GM23338 (cell line): ENCODE results near the gene CD300H. TPM values are rescaled to one million over a fixed set of nuclear protein-coding genes. Genes with fewer than 3 reads are reported as not detected.

Experiments used
- ATAC-seq: fragments of 200-7000 bp; cut with Tn5 transposase; 3 replicates; pipeline ENCODE4 v1.9.1; 2020
- DNase-seq: peaks from one replicate; pipeline ENCODE4 v3.0.0-alpha.2; 2015; ENCODE audit warnings: low spot score
- H2AFZ ChIP-seq: fragments of 200-600 bp; sonication (generic); 2 replicates; pipeline ENCODE4 v1.8.0; 2016; ENCODE audit warnings: antibody characterized with exemption, mild to moderate bottlenecking, moderate library complexity
- H3F3A ChIP-seq: fragments of 200-600 bp; sonication (generic); replicated peaks from 2 replicates; pipeline ENCODE4 v1.8.0; 2017; ENCODE audit warnings: antibody characterized with exemption, mixed run types, low read depth
- H3K27ac ChIP-seq: fragments of 200-600 bp; sonication (generic); 2 replicates; pipeline ENCODE4 v1.6.1; 2016; ENCODE audit warnings: low read depth
- H3K27me3 ChIP-seq: fragments of 200-600 bp; sonication (generic); 2 replicates; pipeline ENCODE4 v1.8.0; 2016; ENCODE audit warnings: mild to moderate bottlenecking, mixed run types, moderate library complexity; ENCODE audit not compliant: insufficient read depth
- H3K36me3 ChIP-seq: fragments of 200-600 bp; sonication (generic); 2 replicates; pipeline ENCODE4 v1.8.0; 2016; ENCODE audit warnings: mild to moderate bottlenecking; ENCODE audit not compliant: insufficient read depth
- H3K4me1 ChIP-seq: fragments of 200-600 bp; sonication (generic); 2 replicates; pipeline ENCODE4 v1.8.0; 2016; ENCODE audit warnings: mild to moderate bottlenecking, moderate library complexity; ENCODE audit not compliant: insufficient read depth
- H3K4me2 ChIP-seq: fragments of 200-600 bp; sonication (generic); 2 replicates; pipeline ENCODE4 v1.7.1; 2017; ENCODE audit warnings: mixed run types
- H3K4me3 ChIP-seq: fragments of 200-600 bp; sonication (generic); 2 replicates; pipeline ENCODE4 v1.6.1; 2016; ENCODE audit warnings: mixed run types
- H3K79me2 ChIP-seq: fragments of 200-600 bp; sonication (generic); replicated peaks from 2 replicates; pipeline ENCODE4 v1.8.0; 2017; ENCODE audit warnings: mild to moderate bottlenecking; ENCODE audit not compliant: insufficient read depth
- H3K9me2 ChIP-seq: fragments of 200-600 bp; sonication (generic); 2 replicates; pipeline ENCODE4 v1.8.0; 2017; ENCODE audit not compliant: insufficient read depth
- H4K20me1 ChIP-seq: fragments of 200-600 bp; sonication (generic); replicated peaks from 2 replicates; pipeline ENCODE4 v1.8.0; 2017; ENCODE audit warnings: mild to moderate bottlenecking; ENCODE audit not compliant: insufficient read depth
- H3K27ac Mint-ChIP-seq: 2 replicates; pipeline ENCODE4 v1.8.0; 2020; ENCODE audit warnings: inconsistent platforms, mild to moderate bottlenecking, moderate library complexity, mixed read lengths
- H3K27me3 Mint-ChIP-seq: 3 replicates; pipeline ENCODE4 v1.8.0; 2022; ENCODE audit warnings: low read depth, mild to moderate bottlenecking, moderate library complexity, mixed read lengths, inconsistent platforms; ENCODE audit not compliant: insufficient read depth, poor library complexity
- H3K36me3 Mint-ChIP-seq: 3 replicates; pipeline ENCODE4 v1.8.0; 2021; ENCODE audit warnings: low read depth, mild to moderate bottlenecking, inconsistent platforms, moderate library complexity, mixed read lengths
- H3K4me1 Mint-ChIP-seq: 3 replicates; pipeline ENCODE4 v1.8.0; 2020; ENCODE audit warnings: mild to moderate bottlenecking, inconsistent platforms, mixed read lengths
- H3K4me3 Mint-ChIP-seq: 3 replicates; pipeline ENCODE4 v1.8.0; 2021; ENCODE audit warnings: moderate library complexity, mild to moderate bottlenecking, inconsistent platforms, mixed read lengths
- H3K9me3 Mint-ChIP-seq: 3 replicates; pipeline ENCODE4 v1.8.0; 2020; ENCODE audit warnings: moderate library complexity, mild to moderate bottlenecking, inconsistent platforms, mixed read lengths
- CREB1 ChIP-seq: fragments of 250-450 bp; sonication (Bioruptor Pico); IDR thresholded peaks from 2 replicates; pipeline ENCODE4 v1.5.0; 2020; ENCODE audit warnings: low read depth, mild to moderate bottlenecking, moderate library complexity
- CTCF ChIP-seq, 2 experiments: fragments of 200-600 bp in 1 of 2; sonication (generic) in 1 of 2; conservative IDR thresholded peaks; 2 replicates each; pipeline versions ENCODE4 v1.5.1 to v1.6.1; 2016 to 2017; ENCODE audit warnings: antibody characterized with exemption in 2 of 2, low read depth in 2 of 2, mild to moderate bottlenecking in 2 of 2, moderate library complexity in 1 of 2
- ETS1 ChIP-seq: IDR thresholded peaks from 2 replicates; pipeline ENCODE4 v1.6.1; 2016; ENCODE audit warnings: antibody characterized with exemption
- EZH2 ChIP-seq: fragments of 200-600 bp; sonication (generic); IDR thresholded peaks from one replicate; pipeline ENCODE4 v1.8.0; 2017; ENCODE audit warnings: antibody characterized with exemption, mild to moderate bottlenecking, low read depth; ENCODE audit not compliant: unreplicated experiment
- EZH2phosphoT487 ChIP-seq: fragments of 200-600 bp; sonication (generic); IDR thresholded peaks from one replicate; pipeline ENCODE4 v1.8.1; 2018; ENCODE audit warnings: antibody characterized with exemption; ENCODE audit not compliant: unreplicated experiment
- NANOG ChIP-seq: IDR thresholded peaks from 2 replicates; pipeline ENCODE4 v1.6.1; 2016; ENCODE audit warnings: antibody characterized with exemption, borderline replicate concordance
- REST ChIP-seq: IDR thresholded peaks from one replicate; pipeline ENCODE4 v1.6.1; 2018; ENCODE audit warnings: antibody characterized with exemption; ENCODE audit not compliant: unreplicated experiment
- STAT1 ChIP-seq: IDR thresholded peaks from one replicate; pipeline ENCODE4 v1.6.1; 2016; ENCODE audit warnings: antibody characterized with exemption; ENCODE audit not compliant: unreplicated experiment
- ZNF114 ChIP-seq: fragments of 250-450 bp; sonication (Bioruptor Pico); IDR thresholded peaks from 2 replicates; pipeline ENCODE4 v1.5.0; 2020; ENCODE audit warnings: mild to moderate bottlenecking, moderate library complexity
- ZNF331 ChIP-seq: fragments of 250-450 bp; sonication (Bioruptor Pico); IDR thresholded peaks from 2 replicates; pipeline ENCODE4 v1.5.0; 2020; ENCODE audit warnings: low read depth, mild to moderate bottlenecking, moderate library complexity
- polyA plus RNA-seq: library from polyadenylated mRNA; unstranded; fragments of >200 nt; fragmentation: Nextera tagmentation; extraction: Ambion mirVana; gene quantifications from 2 replicates; pipeline ENCODE4 v1.2.1, GENCODE V29; 2016
- total RNA-seq: library from RNA; depleted of rRNA; stranded (reverse); fragments of >200 nt; shearing (Covaris generic); gene quantifications from 2 replicates; pipeline ENCODE4 v1.2.3, GENCODE V29; 2014

The CD300H gene
- total and polyA plus RNA-seq, 2 experiments from 2014 or later = not detected

GRCh38 chr17:74523308-74523707 is 44.0 kb downstream of the CD300H start:
- Mint-ChIP-seq H3K27me3 (peaks cover 4% of the 10 kb centered on the region), H3K4me3 (no peak overlapping the region), H3K9me3 (peaks cover 35% of the 10 kb centered on the region), H3K27ac (no peak overlapping the region), H3K4me1 (no peaks in the 10 kb centered on the region), H3K36me3 (no peaks in the 10 kb centered on the region)
- ATAC-seq = no peak
- Histone ChIP-seq H3K79me2 (no peaks in the 10 kb centered on the region), H3K9me2 (no peaks in the 10 kb centered on the region), H3K27me3 (no peaks in the 10 kb centered on the region), H3K4me1 (no peaks in the 10 kb centered on the region), H3F3A (no peaks in the 10 kb centered on the region), H2AFZ (no peak overlapping the region), H3K36me3 (no peaks in the 10 kb centered on the region), H4K20me1 (no peaks in the 10 kb centered on the region), H3K27ac (no peak overlapping the region), H3K4me3 (no peak overlapping the region), H3K4me2 (no peak overlapping the region)
- no peak for DNase-seq
- no peak for TF ChIP-seq NANOG
- TF ChIP-seq ZNF331 (CRISPR knock-in tag) = peak; percentile 74

GRCh38 chr17:74522381-74523105 is 44.8 kb downstream of the CD300H start:
- H3K9me3 Mint-ChIP-seq = peaks cover 40% of the 10 kb centered on the region
- Histone ChIP-seq H3K4me2 (no peak overlapping the region), H3K4me3 (no peak overlapping the region), H3K36me3 (no peaks in the 10 kb centered on the region), H3K9me2 (no peaks in the 10 kb centered on the region), H3K79me2 (no peaks in the 10 kb centered on the region), H3K27me3 (no peaks in the 10 kb centered on the region), H3F3A (no peaks in the 10 kb centered on the region), H4K20me1 (no peaks in the 10 kb centered on the region), H2AFZ (no peak overlapping the region), H3K27ac (no peak overlapping the region), H3K4me1 (no peaks in the 10 kb centered on the region)
- DNase-seq = no peak
- H3K4me1 Mint-ChIP-seq = no peaks in the 10 kb centered on the region
- no peak overlapping the region for H3K4me3 Mint-ChIP-seq
- H3K27me3 Mint-ChIP-seq = peaks cover 4% of the 10 kb centered on the region
- ATAC-seq = no peak
- no peaks in the 10 kb centered on the region for H3K36me3 Mint-ChIP-seq
- TF ChIP-seq EZH2phosphoT487 = no peak
- TF ChIP-seq REST = no peak
- H3K27ac Mint-ChIP-seq = no peak overlapping the region

GRCh38 chr17:74521701-74522201 is 45.6 kb downstream of the CD300H start:
- Mint-ChIP-seq H3K4me1 (no peaks in the 10 kb centered on the region), H3K4me3 (no peak overlapping the region), H3K27me3 (peaks cover 4% of the 10 kb centered on the region), H3K36me3 (no peaks in the 10 kb centered on the region), H3K27ac (no peak overlapping the region), H3K9me3 (peaks cover 44% of the 10 kb centered on the region)
- Histone ChIP-seq H3K36me3 (no peaks in the 10 kb centered on the region), H3K4me3 (no peak overlapping the region), H3K4me2 (no peak overlapping the region), H3K4me1 (no peaks in the 10 kb centered on the region), H3K27me3 (no peaks in the 10 kb centered on the region), H3K79me2 (no peaks in the 10 kb centered on the region), H4K20me1 (no peaks in the 10 kb centered on the region), H2AFZ (no peak overlapping the region), H3K9me2 (no peaks in the 10 kb centered on the region), H3K27ac (no peak overlapping the region), H3F3A (no peaks in the 10 kb centered on the region)
- no peak for ATAC-seq
- DNase-seq = no peak
- no peak for TF ChIP-seq ZNF114 (CRISPR knock-in tag)
- TF ChIP-seq CTCF (conservative IDR thresholded peaks at IDR 0.05; ENCODE audit: low read depth in 2 of 2) = no peak
- TF ChIP-seq CREB1 (CRISPR knock-in tag) = no peak
- TF ChIP-seq ETS1 = no peak
- TF ChIP-seq NANOG = no peak
- no peak for TF ChIP-seq EZH2
- no peak for TF ChIP-seq EZH2phosphoT487
- no peak for TF ChIP-seq STAT1
- no peak for TF ChIP-seq ZNF331 (CRISPR knock-in tag)
